Esophagus squamous epithelium (tissue), 5 donors: ENCODE measurements around the gene PNP. TPM values are rescaled to one million over a fixed set of nuclear protein-coding genes. Genes with fewer than 3 reads are reported as not detected.

Experiments used
- DNase-seq: peaks from one replicate; lab custom pipeline; 2025; lab: John Stamatoyannopoulos, UW
- H3K27ac ChIP-seq, 4 donors: fragments of 200-600 bp; sonication (generic); one replicate each; pipeline ENCODE4 v1.5.1; 2016 to 2019; ENCODE audit warnings: mild to moderate bottlenecking in 1 of 4
- H3K27me3 ChIP-seq, 4 donors: fragments of 200-600 bp; sonication (generic); 1 replicate in 3 of 4; 2 replicates in 1 of 4; pipeline versions ENCODE4 v1.5.1 to v1.6.0; 2017 to 2021; ENCODE audit warnings: antibody characterized with exemption in 1 of 4
- H3K36me3 ChIP-seq, 3 donors: fragments of 200-600 bp; sonication (generic); one replicate each; pipeline ENCODE4 v1.5.1; 2016 to 2019
- H3K4me1 ChIP-seq, 3 donors: fragments of 200-600 bp; sonication (generic); one replicate each; pipeline ENCODE4 v1.5.1; 2017 to 2019
- H3K4me3 ChIP-seq, 4 donors: fragments of 200-600 bp; sonication (generic); 1 replicate in 3 of 4; 2 replicates in 1 of 4; pipeline ENCODE4 v1.5.1; 2016 to 2019; ENCODE audit warnings: mild to moderate bottlenecking in 2 of 4, moderate library complexity in 1 of 4
- H3K9me3 ChIP-seq, 3 donors: fragments of 200-600 bp; sonication (generic); one replicate each; pipeline ENCODE4 v1.5.1; 2016 to 2019
- CTCF ChIP-seq, 6 experiments: fragments of 450-650 bp in 4 of 6; fragments of 200-600 bp in 2 of 6; sonication (generic) in 2 of 6; IDR thresholded peaks; one replicate each; pipeline ENCODE4 v1.5.1; 2016 to 2019; ENCODE audit warnings: antibody characterized with exemption in 6 of 6, mild to moderate bottlenecking in 4 of 6, moderate library complexity in 4 of 6
- POLR2A ChIP-seq, 4 donors: fragments of 450-650 bp; IDR thresholded peaks; one replicate each; pipeline ENCODE4 v1.6.1; 2017; ENCODE audit warnings: antibody characterized with exemption in 4 of 4, mild to moderate bottlenecking in 4 of 4, moderate library complexity in 3 of 4
- WGBS, 2 donors: methylation state at CpG; one replicate each; pipeline ENCODE4 v1.1.5; 2018; 5-methylcytosine and 5-hydroxymethylcytosine counted together
- intact Hi-C: fragments of 100-400 bp; cut with DNase I; formaldehyde crosslinking; loops from one replicate; pipeline ENCODE4 v1.15.0; 2022
- total RNA-seq, 4 donors: library from RNA; depleted of rRNA; stranded (reverse); fragments of >200 nt; gene quantifications; one replicate each; pipeline ENCODE4 v1.1.0, GENCODE V29; 2016
- donor health status: DM: yes; HTN: yes; CAD: no.

PNP gene
- total RNA-seq, 4 donors from 2014 or later: 84.4 to 155 (median 104) TPM

GRCh38 chr14:20512177-20512905 is 43.1 kb downstream of the PNP start:
- DNase-seq: no peak
- Histone ChIP-seq H3K9me3 (no peaks in the 10 kb centered on the region), H3K27ac (no peak overlapping the region), H3K4me1 (no peaks in the 10 kb centered on the region), H3K36me3 (no peaks in the 10 kb centered on the region), H3K4me3 (no peak overlapping the region), H3K27me3 (peaks cover 0 to 4% (median 0%) of the 10 kb centered on the region in 4 donors)
- intact Hi-C loops: no loop called here
- no peak for TF ChIP-seq CTCF (IDR thresholded peaks at IDR 0.05)
- no peak for TF ChIP-seq POLR2A (IDR thresholded peaks at IDR 0.05)
- WGBS, 2 donors: 60 to 77% methylated on average over 6 to 7 of the region's 7 CpGs

- no peaks in the 10 kb centered on the region for H3K4me1 ChIP-seq
- no peak overlapping the region for H3K27ac ChIP-seq
- H3K27me3 ChIP-seq: peaks cover 0 to 4% (median 0%) of the 10 kb centered on the region in 4 donors
- DNase-seq: no peak
- 82% methylated on average over 4 of the region's 4 CpGs for WGBS, 2 donors
- no peak overlapping the region for H3K4me3 ChIP-seq
- intact Hi-C loops: no loop called here
- no peaks in the 10 kb centered on the region for H3K9me3 ChIP-seq
- TF ChIP-seq POLR2A (IDR thresholded peaks at IDR 0.05): no peak
- no peaks in the 10 kb centered on the region for H3K36me3 ChIP-seq
Observed at GRCh38 chr14:20515846-20516245, 46.6 kb downstream of the PNP start.

GRCh38 chr14:20516921-20517320 is 47.7 kb downstream of the PNP start:
- intact Hi-C loops: no loop called here

GRCh38 chr14:20522332-20522731 is 53.1 kb downstream of the PNP start:
- no peaks in the 10 kb centered on the region for H3K4me1 ChIP-seq
- H3K4me3 ChIP-seq: no peak overlapping the region
- H3K9me3 ChIP-seq: no peaks in the 10 kb centered on the region
- no peak for TF ChIP-seq POLR2A (IDR thresholded peaks at IDR 0.05)
- no peak for TF ChIP-seq CTCF (IDR thresholded peaks at IDR 0.05)
- H3K27me3 ChIP-seq: peaks cover 0 to 11% (median 0%) of the 10 kb centered on the region in 4 donors
- 27 to 57% methylated on average over 1 of the region's 1 CpG for WGBS, 2 donors
- H3K36me3 ChIP-seq: no peaks in the 10 kb centered on the region
- intact Hi-C loops: no loop called here
- H3K27ac ChIP-seq: no peak overlapping the region
- DNase-seq: no peak

More at GRCh38 chr14:20516921-20517320, 47.7 kb downstream of the PNP start:
- H3K36me3 ChIP-seq: no peaks in the 10 kb centered on the region
- DNase-seq: no peak
- no peak overlapping the region for H3K4me3 ChIP-seq
- no peaks in the 10 kb centered on the region for H3K9me3 ChIP-seq
- TF ChIP-seq CTCF (IDR thresholded peaks at IDR 0.05) (no peak), POLR2A (IDR thresholded peaks at IDR 0.05) (no peak)
- peaks cover 0 to 4% (median 0%) of the 10 kb centered on the region in 4 donors for H3K27me3 ChIP-seq
- 34 to 55% methylated on average over 4 of the region's 4 CpGs for WGBS, 2 donors
- peak overlapping the region in 1 of 4 donors; percentile 21 for H3K27ac ChIP-seq
- H3K4me1 ChIP-seq: no peaks in the 10 kb centered on the region

GRCh38 chr14:20524027-20524426 is 54.8 kb downstream of the PNP start:
- H3K4me3 ChIP-seq: no peak overlapping the region
- no peaks in the 10 kb centered on the region for H3K9me3 ChIP-seq
- intact Hi-C loops: no loop called here
- H3K4me1 ChIP-seq: no peaks in the 10 kb centered on the region
- H3K27me3 ChIP-seq: peaks cover 0 to 15% (median 0%) of the 10 kb centered on the region in 4 donors
- no peak overlapping the region for H3K27ac ChIP-seq
- no peaks in the 10 kb centered on the region for H3K36me3 ChIP-seq
- no peak for TF ChIP-seq POLR2A (IDR thresholded peaks at IDR 0.05)
- no peak for TF ChIP-seq CTCF (IDR thresholded peaks at IDR 0.05)
- no peak for DNase-seq
- WGBS, 2 donors: 76 to 84% methylated on average over 2 of the region's 2 CpGs

Other genes with a start within 250 kb of the PNP start
- gene OR11H6, start 245.7 kb upstream of the PNP start, total RNA-seq: not detected
- gene OR11H7, start 240.4 kb upstream of the PNP start, total RNA-seq: not detected
- gene OR11H4, start 230.1 kb upstream of the PNP start, total RNA-seq: not detected
- gene TTC5, start 163.5 kb upstream of the PNP start, total RNA-seq: 10 to 100 TPM in 1 of 4 donors, 1 to 10 TPM in 3; 3.9 to 11.8 (median 6.7) TPM
- 10 to 100 TPM in 3 of 4 donors, 1 to 10 TPM in 1; 7.6 to 68.1 (median 33.4) TPM for gene CCNB1IP1, start 136.1 kb upstream of the PNP start, total RNA-seq
- gene PARP2, start 125.8 kb upstream of the PNP start, total RNA-seq: 10 to 100 TPM in 3 of 4 donors, 1 to 10 TPM in 1; 5.0 to 20.3 (median 11.7) TPM
- gene TEP1, start 55.9 kb upstream of the PNP start, total RNA-seq: 10 to 100 TPM; 13.4 to 16.6 (median 14.7) TPM
- under 1 TPM in 1 of 4 donors, not detected in 3; 0.57 TPM for gene KLHL33, start 33.2 kb upstream of the PNP start, total RNA-seq
- gene OSGEP, start 14.6 kb upstream of the PNP start, total RNA-seq: 10 to 100 TPM; 22.3 to 41.6 (median 26.6) TPM
- gene APEX1, start 14.2 kb upstream of the PNP start, total RNA-seq: 100 to 1,000 TPM in 3 of 4 donors, 10 to 100 TPM in 1; 75.7 to 132 (median 115) TPM
- gene PIP4P1, start 8.0 kb upstream of the PNP start, total RNA-seq: 10 to 100 TPM; 15.8 to 25.7 (median 19.1) TPM
- not detected for gene RNASE10, start 36.1 kb downstream of the PNP start, total RNA-seq
- not detected for gene RNASE9, start 91.6 kb downstream of the PNP start, total RNA-seq
- gene RNASE11, start 118.6 kb downstream of the PNP start, total RNA-seq: not detected
- gene RNASE12, start 122.0 kb downstream of the PNP start, total RNA-seq: not detected
- not detected for gene OR6S1, start 172.3 kb downstream of the PNP start, total RNA-seq
- gene RNASE4, start 215.2 kb downstream of the PNP start, total RNA-seq: 10 to 100 TPM in 2 of 4 donors, 1 to 10 TPM in 2; 4.0 to 73.1 (median 19.5) TPM
- gene ANG, start 219.4 kb downstream of the PNP start, total RNA-seq: 10 to 100 TPM in 1 of 4 donors, 1 to 10 TPM in 3; 1.4 to 15.1 (median 5.8) TPM